A549 (cell line): ENCODE results near the gene PARD3B. TPM values are rescaled to one million over a fixed set of nuclear protein-coding genes. Genes with fewer than 3 reads are reported as not detected.
A peak's percentile ranks its signal among the peaks of the same experiment; 100 is the strongest.

Experiments
- ATAC-seq, 2 experiments: fragments of 200-7000 bp in 1 of 2; fragments of >200 bp in 1 of 2; cut with Nextera tagmentation in 1 of 2; cut with Tn5 transposase in 1 of 2; 3 replicates each; pipeline versions ENCODE4 v1.8.0 to v1.9.1; 2018 to 2020; ENCODE audit warnings: mild to moderate bottlenecking in 1 of 2, moderate library complexity in 1 of 2
- CTCF ChIA-PET: fragments of 300-600 bp; sonication (Branson Sonifier 250); formaldehyde crosslinking; extraction: SDS; loops from one replicate; lab custom pipeline; 2021; ENCODE audit warnings: antibody characterized with exemption, inconsistent platforms; lab: Yijun Ruan, JAX
- POLR2A ChIA-PET: fragments of 350-600 bp; formaldehyde crosslinking; extraction: SDS; loops from one replicate; lab custom pipeline; 2021; ENCODE audit warnings: antibody characterized with exemption, inconsistent platforms; lab: Yijun Ruan, JAX
- DNase-seq, 2 experiments: peaks; one replicate each; pipeline versions ENCODE4 v3.0.0 to v3.0.0-alpha.2; 2011 to 2016; ENCODE audit warnings: low read depth in 1 of 2, low spot score in 1 of 2
- FAIRE-seq: peaks from 2 replicates; lab custom pipeline; 2011; peaks lifted over from hg19 to GRCh38; lab: Jason Lieb, UNC
- H3K27ac ChIP-seq, 2 experiments: fragments of >200 bp; sonication (Bioruptor Twin); formaldehyde crosslinking; 3 replicates each; pipeline ENCODE4 v1.5.1; 2016 to 2017
- H3K4me1 ChIP-seq: fragments of >200 bp; sonication (Bioruptor Twin); formaldehyde crosslinking; 3 replicates; pipeline ENCODE4 v1.6.1; 2016
- H3K4me2 ChIP-seq: fragments of >200 bp; sonication (Bioruptor Twin); formaldehyde crosslinking; 3 replicates; pipeline ENCODE4 v1.6.1; 2016
- H3K4me3 ChIP-seq: fragments of >200 bp; sonication (Bioruptor Twin); formaldehyde crosslinking; 3 replicates; pipeline ENCODE4 v1.5.1; 2016
- H3K9me3 ChIP-seq: fragments of >200 bp; sonication (Bioruptor Twin); formaldehyde crosslinking; 3 replicates; pipeline ENCODE4 v1.6.1; 2016
- ATOH8 ChIP-seq: fragments of 250-450 bp; sonication (Bioruptor Pico); IDR thresholded peaks from 2 replicates; pipeline ENCODE4 v1.5.0; 2020; ENCODE audit warnings: low read depth, mild to moderate bottlenecking, moderate library complexity
- BHLHE40 ChIP-seq: IDR thresholded peaks from 2 replicates; pipeline ENCODE4 v1.6.1; 2012; ENCODE audit warnings: low read depth, low read length, inconsistent platforms
- CBX2 ChIP-seq: fragments of 200-600 bp; sonication (generic); IDR thresholded peaks from 2 replicates; pipeline ENCODE4 v1.6.1; 2016; ENCODE audit warnings: low read depth, mild to moderate bottlenecking, borderline replicate concordance
- CEBPB ChIP-seq, 2 experiments: fragments of >200 bp in 1 of 2; sonication (Bioruptor Twin) in 1 of 2; formaldehyde crosslinking in 1 of 2; IDR thresholded peaks; 2 replicates each; pipeline ENCODE4 v1.6.1; 2012 to 2016
- CHD4 ChIP-seq: fragments of 200-600 bp; sonication (generic); IDR thresholded peaks from 2 replicates; pipeline ENCODE4 v1.6.1; 2016; ENCODE audit warnings: antibody characterized with exemption, mild to moderate bottlenecking, borderline replicate concordance
- EHF ChIP-seq: fragments of 250-450 bp; sonication (Bioruptor Pico); IDR thresholded peaks from 2 replicates; pipeline ENCODE4 v1.5.0; 2020; ENCODE audit warnings: mild to moderate bottlenecking
- EP300 ChIP-seq, 2 experiments: fragments of >200 bp; sonication (Bioruptor Twin); formaldehyde crosslinking; IDR thresholded peaks; 2 replicates in 1 of 2; 3 replicates in 1 of 2; pipeline ENCODE4 v1.6.1; 2016 to 2017
- FOSL2 ChIP-seq, 2 experiments: fragments of 450-650 bp in 1 of 2; fragments of >200 bp in 1 of 2; sonication (Bioruptor Twin) in 1 of 2; formaldehyde crosslinking; IDR thresholded peaks; 2 replicates each; pipeline versions ENCODE4 v1.5.0 to v1.6.1; 2016 to 2020; ENCODE audit warnings: mild to moderate bottlenecking in 1 of 2, moderate library complexity in 1 of 2
- FOXS1 ChIP-seq: fragments of 250-450 bp; sonication (Bioruptor Pico); IDR thresholded peaks from 2 replicates; pipeline ENCODE4 v1.5.0; 2020; ENCODE audit warnings: mild to moderate bottlenecking, moderate library complexity
- GATA3 ChIP-seq: IDR thresholded peaks from 2 replicates; pipeline ENCODE4 v1.6.1; 2012; ENCODE audit warnings: borderline replicate concordance
- HEYL ChIP-seq: fragments of 250-450 bp; sonication (Bioruptor Pico); IDR thresholded peaks from 2 replicates; pipeline ENCODE4 v1.8.0; 2021; ENCODE audit warnings: mild to moderate bottlenecking, moderate library complexity
- HOXB13 ChIP-seq: fragments of 250-450 bp; sonication (Bioruptor Pico); IDR thresholded peaks from 2 replicates; pipeline ENCODE4 v1.5.0; 2020; ENCODE audit warnings: low read depth, mild to moderate bottlenecking, moderate library complexity
- HOXB5 ChIP-seq: fragments of 250-450 bp; sonication (Bioruptor Pico); IDR thresholded peaks from 2 replicates; pipeline ENCODE4 v1.5.0; 2020; ENCODE audit warnings: mild to moderate bottlenecking, moderate library complexity
- KDM1A ChIP-seq: fragments of 200-600 bp; sonication (generic); IDR thresholded peaks from 2 replicates; pipeline ENCODE4 v1.6.1; 2016; ENCODE audit warnings: low read depth, mild to moderate bottlenecking
- MAFK ChIP-seq: fragments of 450-650 bp; IDR thresholded peaks from 2 replicates; pipeline ENCODE4 v1.6.1; 2014; ENCODE audit not compliant: partially characterized antibody
- MYC ChIP-seq: IDR thresholded peaks from 2 replicates; pipeline ENCODE4 v1.6.1; 2012; ENCODE audit warnings: mild to moderate bottlenecking, inconsistent platforms, low read length, improper control_type of control experiment, borderline replicate concordance
- NPAS2 ChIP-seq: fragments of 250-450 bp; sonication (Bioruptor Pico); IDR thresholded peaks from 2 replicates; pipeline ENCODE4 v1.8.0; 2022; ENCODE audit warnings: mild to moderate bottlenecking, moderate library complexity, borderline replicate concordance
- NR3C1 ChIP-seq: fragments of >200 bp; sonication (Bioruptor Twin); formaldehyde crosslinking; IDR thresholded peaks from 3 replicates; pipeline ENCODE4 v1.6.1; 2017
- POLR2A ChIP-seq: IDR thresholded peaks from 2 replicates; pipeline ENCODE4 v1.6.1; 2012; ENCODE audit warnings: mild to moderate bottlenecking, low read length
- RARB ChIP-seq: fragments of 250-450 bp; sonication (Bioruptor Pico); IDR thresholded peaks from 2 replicates; pipeline ENCODE4 v1.8.0; 2021; ENCODE audit warnings: mild to moderate bottlenecking, moderate library complexity
- REST ChIP-seq: fragments of 200-600 bp; sonication (generic); IDR thresholded peaks from 2 replicates; pipeline ENCODE4 v1.6.1; 2016; ENCODE audit warnings: antibody characterized with exemption, mild to moderate bottlenecking, moderate library complexity
- SMC3 ChIP-seq: fragments of >200 bp; sonication (Bioruptor Twin); formaldehyde crosslinking; IDR thresholded peaks from 3 replicates; pipeline ENCODE4 v1.6.1; 2018; ENCODE audit warnings: inconsistent platforms
- TP53 ChIP-seq: fragments of 250-450 bp; sonication (Bioruptor Pico); IDR thresholded peaks from 2 replicates; pipeline ENCODE4 v1.5.0; 2021; ENCODE audit warnings: mild to moderate bottlenecking, moderate library complexity
- WGBS: methylation state at CpG from one replicate; pipeline ENCODE4 v1.1.6; 2017; ENCODE audit errors: missing lambda C conversion rate; 5-methylcytosine and 5-hydroxymethylcytosine counted together
- polyA plus RNA-seq, 4 experiments: library from polyadenylated mRNA; depleted of rRNA in 3 of 4; stranded (reverse); fragments of >200 nt; fragmentation: RNase III in 1 of 4; extraction: RNeasy Plus Mini Kit Qiagen cat#74134 plus additional on column Dnase treatment in 1 of 4; gene quantifications; 2 replicates in 3 of 4; 3 replicates in 1 of 4; pipeline ENCODE4 v1.2.3, GENCODE V29; 2011 to 2017
- TF ChIP-seq, protein P1 (sequence below): IDR thresholded peaks from 2 replicates; pipeline ENCODE4 v1.6.1; 2012
- TF ChIP-seq, protein P2 (sequence below): IDR thresholded peaks from 2 replicates; pipeline ENCODE4 v1.6.1; 2012

Gene PARD3B
- polyA plus RNA-seq, 2 of the 4 experiments (the other 2 are of a cell fraction), result 1.2 to 2.4 TPM

- 94% methylated on average over 2 of the region's 2 CpGs for WGBS
- Histone ChIP-seq H3K4me2 (no peak overlapping the region), H3K4me3 (no peak overlapping the region), H3K4me1 (peaks cover 45% of the 10 kb centered on the region), H3K27ac (0 out of 6 replicates have a peak overlapping the region, but pooled peaks of 1 of the 2 experiments have one; percentile 19), H3K9me3 (no peaks in the 10 kb centered on the region)
- CTCF ChIA-PET, result no interaction called here
- DNase-seq (no peak), FAIRE-seq (no peak), ATAC-seq (no peak)
- no peak for TF ChIP-seq TP53 (CRISPR knock-in tag)
- TF ChIP-seq EHF, result no peak
- no peak for TF ChIP-seq KDM1A
- no peak for TF ChIP-seq ATOH8 (CRISPR knock-in tag)
- TF ChIP-seq REST, result no peak
- no peak for TF ChIP-seq RARB (CRISPR knock-in tag)
- no peak for TF ChIP-seq HEYL (CRISPR knock-in tag)
- no peak for TF ChIP-seq BHLHE40
- no peak for TF ChIP-seq HOXB13 (CRISPR knock-in tag)
- no peak for TF ChIP-seq GATA3
- no peak for TF ChIP-seq MYC
- TF ChIP-seq FOXS1 (CRISPR knock-in tag), result no peak
- TF ChIP-seq FOSL2 (IDR thresholded peaks at IDR 0.05), result no peak
- no peak for TF ChIP-seq FOSL2 (CRISPR knock-in tag; IDR thresholded peaks at IDR 0.05)
- no peak for TF ChIP-seq EP300 (IDR thresholded peaks at IDR 0.05)
- no peak for TF ChIP-seq CHD4
- no peak for TF ChIP-seq NR3C1
- TF ChIP-seq, protein P1, sequence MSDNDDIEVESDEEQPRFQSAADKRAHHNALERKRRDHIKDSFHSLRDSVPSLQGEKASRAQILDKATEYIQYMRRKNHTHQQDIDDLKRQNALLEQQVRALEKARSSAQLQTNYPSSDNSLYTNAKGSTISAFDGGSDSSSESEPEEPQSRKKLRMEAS, result no peak
- TF ChIP-seq MAFK, result no peak
- TF ChIP-seq, protein P2, sequence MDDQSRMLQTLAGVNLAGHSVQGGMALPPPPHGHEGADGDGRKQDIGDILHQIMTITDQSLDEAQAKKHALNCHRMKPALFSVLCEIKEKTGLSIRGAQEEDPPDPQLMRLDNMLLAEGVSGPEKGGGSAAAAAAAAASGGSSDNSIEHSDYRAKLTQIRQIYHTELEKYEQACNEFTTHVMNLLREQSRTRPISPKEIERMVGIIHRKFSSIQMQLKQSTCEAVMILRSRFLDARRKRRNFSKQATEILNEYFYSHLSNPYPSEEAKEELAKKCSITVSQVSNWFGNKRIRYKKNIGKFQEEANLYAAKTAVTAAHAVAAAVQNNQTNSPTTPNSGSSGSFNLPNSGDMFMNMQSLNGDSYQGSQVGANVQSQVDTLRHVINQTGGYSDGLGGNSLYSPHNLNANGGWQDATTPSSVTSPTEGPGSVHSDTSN, result no peak
- TF ChIP-seq CEBPB (IDR thresholded peaks at IDR 0.05), result no peak
- POLR2A ChIA-PET, result no interaction called here
Observed at GRCh38 chr2:204667990-204668389, 122.7 kb downstream of the PARD3B start.

GRCh38 chr2:204669382-204669781 lies 124.1 kb downstream of the PARD3B start:
- no peaks in the 10 kb centered on the region for H3K9me3 ChIP-seq
- FAIRE-seq (no peak), DNase-seq (no peak), ATAC-seq (no peak)
- ChIA-PET CTCF (no interaction called here), POLR2A (no interaction called here)
- H3K27ac ChIP-seq, result no peak overlapping the region
- H3K4me2 ChIP-seq, result peak overlapping the region; percentile 31
- no peak overlapping the region for H3K4me3 ChIP-seq
- peaks cover 38% of the 10 kb centered on the region for H3K4me1 ChIP-seq
- TF ChIP-seq TP53 (CRISPR knock-in tag) (no peak), EP300 (IDR thresholded peaks at IDR 0.05) (no peak), HOXB5 (CRISPR knock-in tag) (no peak), SMC3 (no peak), RARB (CRISPR knock-in tag) (no peak), MAFK (no peak), POLR2A (no peak), CBX2 (no peak), NPAS2 (no peak)
- 42% methylated on average over 3 of the region's 3 CpGs for WGBS
